Lower leg skin (tissue), 4 donors: ENCODE measurements around the gene GRAP2. TPM values are rescaled to one million over a fixed set of nuclear protein-coding genes. Genes with fewer than 3 reads are reported as not detected.
"Not testable (repeated sequence)": the region's sequence is repeated elsewhere in the genome, so short reads cannot be mapped to it uniquely, and the experiment has no call there.

Experiments used
- DNase-seq, 2 donors: peaks; one replicate each; pipeline ENCODE4 v3.0.0-alpha.2; 2019; ENCODE audit warnings: low spot score in 2 of 2
- H3K4me3 ChIP-seq: fragments of 200-600 bp; sonication (generic); 2 replicates; pipeline ENCODE4 v1.5.1; 2017; ENCODE audit warnings: mild to moderate bottlenecking, low read depth; ENCODE audit not compliant: poor library complexity, severe bottlenecking
- POLR2A ChIP-seq, 2 donors: fragments of 450-650 bp; IDR thresholded peaks; one replicate each; pipeline ENCODE4 v1.6.1; 2016 to 2017; ENCODE audit warnings: antibody characterized with exemption in 2 of 2, mild to moderate bottlenecking in 1 of 2, moderate library complexity in 1 of 2
- WGBS, 2 donors: methylation state at CpG; one replicate each; pipeline ENCODE4 v1.1.5; 2018; 5-methylcytosine and 5-hydroxymethylcytosine counted together
- intact Hi-C: fragments of 100-400 bp; cut with DNase I; formaldehyde crosslinking; loops from one replicate; pipeline ENCODE4 v1.15.0; 2023; ENCODE audit warnings: low total_unique reads
- total RNA-seq, 4 donors: library from RNA; depleted of rRNA; stranded (reverse); fragments of >200 nt; gene quantifications; one replicate each; pipeline ENCODE4 v1.1.0, GENCODE V29; 2016
- TF ChIP-seq, protein P1 (sequence below), 3 donors: fragments of 450-650 bp; IDR thresholded peaks; one replicate each; pipeline ENCODE4 v1.5.1; 2016; ENCODE audit warnings: antibody characterized with exemption in 3 of 3, mild to moderate bottlenecking in 3 of 3, moderate library complexity in 2 of 3

Gene GRAP2
- total RNA-seq, 4 donors from 2014 or later = 0.72 to 1.3 (median 0.96) TPM

GRCh38 chr22:39895682-39896081 is 5.2 kb upstream of the GRAP2 start:
- TF ChIP-seq POLR2A (IDR thresholded peaks at IDR 0.05) = no peak
- TF ChIP-seq, protein P1, sequence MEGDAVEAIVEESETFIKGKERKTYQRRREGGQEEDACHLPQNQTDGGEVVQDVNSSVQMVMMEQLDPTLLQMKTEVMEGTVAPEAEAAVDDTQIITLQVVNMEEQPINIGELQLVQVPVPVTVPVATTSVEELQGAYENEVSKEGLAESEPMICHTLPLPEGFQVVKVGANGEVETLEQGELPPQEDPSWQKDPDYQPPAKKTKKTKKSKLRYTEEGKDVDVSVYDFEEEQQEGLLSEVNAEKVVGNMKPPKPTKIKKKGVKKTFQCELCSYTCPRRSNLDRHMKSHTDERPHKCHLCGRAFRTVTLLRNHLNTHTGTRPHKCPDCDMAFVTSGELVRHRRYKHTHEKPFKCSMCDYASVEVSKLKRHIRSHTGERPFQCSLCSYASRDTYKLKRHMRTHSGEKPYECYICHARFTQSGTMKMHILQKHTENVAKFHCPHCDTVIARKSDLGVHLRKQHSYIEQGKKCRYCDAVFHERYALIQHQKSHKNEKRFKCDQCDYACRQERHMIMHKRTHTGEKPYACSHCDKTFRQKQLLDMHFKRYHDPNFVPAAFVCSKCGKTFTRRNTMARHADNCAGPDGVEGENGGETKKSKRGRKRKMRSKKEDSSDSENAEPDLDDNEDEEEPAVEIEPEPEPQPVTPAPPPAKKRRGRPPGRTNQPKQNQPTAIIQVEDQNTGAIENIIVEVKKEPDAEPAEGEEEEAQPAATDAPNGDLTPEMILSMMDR (IDR thresholded peaks at IDR 0.05) = no peak
- no peak overlapping the region for H3K4me3 ChIP-seq
- no peak for DNase-seq
- intact Hi-C loops = no loop called here
- 84 to 96% methylated on average over 1 of the region's 1 CpG for WGBS, 2 donors

GRCh38 chr22:39896313-39896996 is 4.4 kb upstream of the GRAP2 start:
- WGBS, 2 donors = 84 to 88% methylated on average over 6 of the region's 6 CpGs
- no peak for DNase-seq
- intact Hi-C loops = no loop called here
- H3K4me3 ChIP-seq = no peak overlapping the region
- TF ChIP-seq, protein P1 (IDR thresholded peaks at IDR 0.05) = no peak
- no peak for TF ChIP-seq POLR2A (IDR thresholded peaks at IDR 0.05)

DNA sequence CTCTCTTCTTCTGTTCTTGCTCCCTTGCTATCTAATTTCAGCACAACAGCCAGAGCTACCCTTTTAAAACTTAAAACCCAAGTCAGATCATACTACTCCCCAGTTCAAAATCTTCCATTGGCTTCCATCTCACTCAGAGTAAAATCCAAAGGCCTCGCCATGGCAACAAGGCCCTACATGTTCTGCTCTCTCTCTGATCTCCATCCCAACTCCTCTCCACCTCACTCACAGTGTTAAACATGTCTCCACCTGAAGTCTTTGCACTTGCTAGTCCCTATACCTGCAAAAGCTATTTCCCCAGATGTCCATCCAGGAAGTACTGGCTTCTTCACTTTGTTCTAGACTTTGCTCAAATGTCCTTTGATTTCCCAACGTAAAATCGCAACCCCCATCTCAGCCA is 3.0 kb upstream of the GRAP2 start:
- WGBS, 2 donors = 89 to 93% methylated on average over 3 of the region's 3 CpGs
- DNase-seq = no peak
- no peak overlapping the region for H3K4me3 ChIP-seq
- TF ChIP-seq, protein P1 (IDR thresholded peaks at IDR 0.05) = no peak
- no peak for TF ChIP-seq POLR2A (IDR thresholded peaks at IDR 0.05)
- intact Hi-C loops = no loop called here

DNA sequence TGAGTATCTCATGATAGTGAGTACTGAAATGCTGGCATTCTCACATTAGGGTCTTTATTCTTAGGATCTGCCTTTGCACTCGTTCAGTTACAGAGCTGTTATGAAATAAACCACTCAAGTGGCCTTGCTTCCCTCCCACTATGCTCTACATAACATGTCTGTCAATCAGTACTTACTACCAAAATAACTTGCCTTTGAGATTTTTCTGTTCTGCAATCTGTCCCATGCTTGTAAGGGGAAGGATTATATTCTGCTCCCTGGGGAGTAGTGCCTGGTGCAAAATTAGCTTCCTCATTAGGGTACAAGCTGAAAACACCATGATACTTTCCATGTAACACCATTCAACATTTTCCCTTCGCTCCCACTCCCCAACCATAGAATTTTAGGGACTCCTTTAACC is 1.9 kb upstream of the GRAP2 start:
- TF ChIP-seq POLR2A (IDR thresholded peaks at IDR 0.05) = no peak
- TF ChIP-seq, protein P1 (IDR thresholded peaks at IDR 0.05) = no peak
- intact Hi-C loops = no loop called here
- no peak overlapping the region for H3K4me3 ChIP-seq
- WGBS, 2 donors = 74 to 76% methylated on average over 2 of the region's 2 CpGs
- DNase-seq = no peak

GRCh38 chr22:39901565-39902146 is 772 bp downstream of the GRAP2 start:
- no peak overlapping the region for H3K4me3 ChIP-seq
- WGBS, 2 donors = 79 to 85% methylated on average over 8 of the region's 8 CpGs
- no peak for TF ChIP-seq POLR2A (IDR thresholded peaks at IDR 0.05)
- TF ChIP-seq, protein P1 (IDR thresholded peaks at IDR 0.05) = no peak
- intact Hi-C loops = no loop called here
- no peak for DNase-seq

- H3K4me3 ChIP-seq, DNase-seq, intact Hi-C loops: not testable (repeated sequence)
- 86 to 91% methylated on average over 10 of the region's 10 CpGs for WGBS, 2 donors
These were observed 3.1 kb downstream of the GRAP2 start for GRCh38 chr22:39904024-39904423.
